Tongue (tissue), 1 donor: ENCODE measurements around the gene ABCD4. TPM values are rescaled to one million over a fixed set of nuclear protein-coding genes. Genes with fewer than 3 reads are reported as not detected.

Experiments used
- total RNA-seq: library from RNA; depleted of rRNA; stranded (reverse); fragments of >200 nt; gene quantifications from one replicate; pipeline ENCODE4 v1.2.3, GENCODE V29; 2014

The ABCD4 gene
- total RNA-seq, 1 donor from 2014 or later: 29.0 TPM

Other genes starting within 250 kb of the ABCD4 start
- gene ALDH6A1, start 218.5 kb downstream of the ABCD4 start, total RNA-seq: 28.0 TPM
- gene LIN52, start 218.0 kb downstream of the ABCD4 start, total RNA-seq: 9.5 TPM
- not detected for gene VSX2, start 63.5 kb downstream of the ABCD4 start, total RNA-seq
- not detected for gene VRTN, start 45.5 kb upstream of the ABCD4 start, total RNA-seq
- not detected for gene SYNDIG1L, start 123.3 kb upstream of the ABCD4 start, total RNA-seq
- gene NPC2, start 190.4 kb upstream of the ABCD4 start, total RNA-seq: 67.7 TPM
- gene ISCA2, start 190.8 kb upstream of the ABCD4 start, total RNA-seq: 14.8 TPM